Measurements from ENCODE around the gene PICALM.

PICALM gene

DNA sequence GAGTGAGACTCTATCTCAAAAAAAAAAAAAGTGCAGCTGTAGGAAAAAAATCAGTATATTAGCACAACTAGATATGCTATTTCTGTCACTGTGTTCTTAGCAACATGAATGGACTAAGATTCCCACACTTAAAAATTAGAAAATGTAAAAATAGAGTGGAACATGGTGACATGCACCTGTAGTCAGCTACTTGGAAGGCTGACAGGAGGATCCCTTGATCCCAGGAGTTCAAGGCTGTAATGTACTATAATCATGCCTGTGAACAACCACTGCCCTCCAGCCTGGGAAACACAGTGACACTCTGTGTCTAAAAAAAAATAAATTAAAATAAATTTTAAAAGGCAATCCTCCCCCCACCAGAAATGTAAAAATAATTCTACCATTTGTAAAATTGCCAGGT, 29.8 kb downstream of the PICALM start:
- Histone ChIP-seq H3K36me3 (ENCODE audit: low read depth) (peaks cover 13% of the 10 kb centered on the region), H3K27ac (ENCODE audit: poor library complexity, severe bottlenecking) (no peak overlapping the region), H3K27me3 (ENCODE audit: insufficient read depth, poor library complexity, severe bottlenecking) (no peaks in the 10 kb centered on the region), H3K4me1 (ENCODE audit: insufficient read depth, poor library complexity, severe bottlenecking) (peaks cover 22% of the 10 kb centered on the region), H3K9me3 (ENCODE audit: severe bottlenecking) (no peaks in the 10 kb centered on the region), H3K4me3 (ENCODE audit: severe bottlenecking) (no peak overlapping the region)
- ATAC-seq (ENCODE audit: low read depth) = no peak
- TF ChIP-seq, protein P1, sequence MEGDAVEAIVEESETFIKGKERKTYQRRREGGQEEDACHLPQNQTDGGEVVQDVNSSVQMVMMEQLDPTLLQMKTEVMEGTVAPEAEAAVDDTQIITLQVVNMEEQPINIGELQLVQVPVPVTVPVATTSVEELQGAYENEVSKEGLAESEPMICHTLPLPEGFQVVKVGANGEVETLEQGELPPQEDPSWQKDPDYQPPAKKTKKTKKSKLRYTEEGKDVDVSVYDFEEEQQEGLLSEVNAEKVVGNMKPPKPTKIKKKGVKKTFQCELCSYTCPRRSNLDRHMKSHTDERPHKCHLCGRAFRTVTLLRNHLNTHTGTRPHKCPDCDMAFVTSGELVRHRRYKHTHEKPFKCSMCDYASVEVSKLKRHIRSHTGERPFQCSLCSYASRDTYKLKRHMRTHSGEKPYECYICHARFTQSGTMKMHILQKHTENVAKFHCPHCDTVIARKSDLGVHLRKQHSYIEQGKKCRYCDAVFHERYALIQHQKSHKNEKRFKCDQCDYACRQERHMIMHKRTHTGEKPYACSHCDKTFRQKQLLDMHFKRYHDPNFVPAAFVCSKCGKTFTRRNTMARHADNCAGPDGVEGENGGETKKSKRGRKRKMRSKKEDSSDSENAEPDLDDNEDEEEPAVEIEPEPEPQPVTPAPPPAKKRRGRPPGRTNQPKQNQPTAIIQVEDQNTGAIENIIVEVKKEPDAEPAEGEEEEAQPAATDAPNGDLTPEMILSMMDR (IDR thresholded peaks at IDR 0.05; ENCODE audit: poor library complexity, severe bottlenecking) = no peak
- DNase-seq (ENCODE audit: low spot score) = no peak

- Histone ChIP-seq H3K4me3 (ENCODE audit: severe bottlenecking) (no peak overlapping the region), H3K27ac (ENCODE audit: poor library complexity, severe bottlenecking) (no peak overlapping the region), H3K4me1 (ENCODE audit: insufficient read depth, poor library complexity, severe bottlenecking) (peaks cover 16% of the 10 kb centered on the region), H3K27me3 (ENCODE audit: insufficient read depth, poor library complexity, severe bottlenecking) (no peaks in the 10 kb centered on the region), H3K9me3 (ENCODE audit: severe bottlenecking) (no peaks in the 10 kb centered on the region), H3K36me3 (ENCODE audit: low read depth) (peaks cover 16% of the 10 kb centered on the region)
- TF ChIP-seq, protein P1 (IDR thresholded peaks at IDR 0.05; ENCODE audit: poor library complexity, severe bottlenecking) = no peak
- DNase-seq (ENCODE audit: low spot score) = no peak
- no peak for ATAC-seq (ENCODE audit: low read depth)
These were observed 31.1 kb downstream of the PICALM start for GRCh38 chr11:86037743-86038142.

DNA sequence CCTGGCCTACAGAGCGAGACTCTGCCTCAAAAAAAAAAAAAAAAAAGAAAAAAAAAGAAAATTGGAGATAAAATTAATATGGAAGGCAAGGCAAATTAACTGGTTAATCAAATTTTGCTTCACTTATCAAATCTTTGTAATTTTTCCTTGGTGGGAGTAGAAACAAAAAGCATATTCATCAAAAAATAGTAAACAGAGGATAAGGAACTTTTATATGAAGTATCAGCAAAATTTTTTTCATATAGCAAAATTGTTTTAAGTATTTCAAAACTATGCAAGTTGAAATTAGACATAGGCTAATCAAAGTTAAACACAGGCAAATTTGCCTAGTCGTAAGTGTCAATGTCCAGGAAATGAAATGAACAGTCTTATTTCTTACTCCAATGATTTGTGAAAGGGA, 33.0 kb downstream of the PICALM start:
- peaks cover 23% of the 10 kb centered on the region for H3K36me3 ChIP-seq (ENCODE audit: low read depth)
- peaks cover 8% of the 10 kb centered on the region for H3K4me1 ChIP-seq (ENCODE audit: insufficient read depth, poor library complexity, severe bottlenecking)
- H3K27ac ChIP-seq (ENCODE audit: poor library complexity, severe bottlenecking) = no peak overlapping the region
- no peak for ATAC-seq (ENCODE audit: low read depth)
- H3K27me3 ChIP-seq (ENCODE audit: insufficient read depth, poor library complexity, severe bottlenecking) = no peaks in the 10 kb centered on the region
- H3K9me3 ChIP-seq (ENCODE audit: severe bottlenecking) = no peaks in the 10 kb centered on the region
- DNase-seq (ENCODE audit: low spot score) = no peak
- TF ChIP-seq, protein P1 (IDR thresholded peaks at IDR 0.05; ENCODE audit: poor library complexity, severe bottlenecking) = no peak
- H3K4me3 ChIP-seq (ENCODE audit: severe bottlenecking) = no peak overlapping the region

- Histone ChIP-seq H3K36me3 (ENCODE audit: low read depth) (peaks cover 23% of the 10 kb centered on the region), H3K4me3 (ENCODE audit: severe bottlenecking) (no peak overlapping the region), H3K4me1 (ENCODE audit: insufficient read depth, poor library complexity, severe bottlenecking) (peaks cover 5% of the 10 kb centered on the region), H3K27me3 (ENCODE audit: insufficient read depth, poor library complexity, severe bottlenecking) (no peaks in the 10 kb centered on the region), H3K9me3 (ENCODE audit: severe bottlenecking) (no peaks in the 10 kb centered on the region), H3K27ac (ENCODE audit: poor library complexity, severe bottlenecking) (no peak overlapping the region)
- ATAC-seq (ENCODE audit: low read depth) = no peak
- DNase-seq (ENCODE audit: low spot score) = no peak
- TF ChIP-seq, protein P1 (IDR thresholded peaks at IDR 0.05; ENCODE audit: poor library complexity, severe bottlenecking) = no peak
These were observed 33.7 kb downstream of the PICALM start for GRCh38 chr11:86035164-86035563.

- DNase-seq (ENCODE audit: low spot score) = no peak
- peaks cover 5% of the 10 kb centered on the region for H3K4me1 ChIP-seq (ENCODE audit: insufficient read depth, poor library complexity, severe bottlenecking)
These were observed 34.2 kb downstream of the PICALM start for GRCh38 chr11:86034710-86035109.

More at GRCh38 chr11:86034710-86035109, 34.2 kb downstream of the PICALM start:
- Histone ChIP-seq H3K4me3 (ENCODE audit: severe bottlenecking) (no peak overlapping the region), H3K9me3 (ENCODE audit: severe bottlenecking) (no peaks in the 10 kb centered on the region), H3K36me3 (ENCODE audit: low read depth) (peaks cover 27% of the 10 kb centered on the region), H3K27me3 (ENCODE audit: insufficient read depth, poor library complexity, severe bottlenecking) (no peaks in the 10 kb centered on the region), H3K27ac (ENCODE audit: poor library complexity, severe bottlenecking) (no peak overlapping the region)
- ATAC-seq (ENCODE audit: low read depth) = no peak
- TF ChIP-seq, protein P1 (IDR thresholded peaks at IDR 0.05; ENCODE audit: poor library complexity, severe bottlenecking) = no peak

Measured in RWPE2 (cell line).